ENCODE measurements around the gene GRID2.

DNA sequence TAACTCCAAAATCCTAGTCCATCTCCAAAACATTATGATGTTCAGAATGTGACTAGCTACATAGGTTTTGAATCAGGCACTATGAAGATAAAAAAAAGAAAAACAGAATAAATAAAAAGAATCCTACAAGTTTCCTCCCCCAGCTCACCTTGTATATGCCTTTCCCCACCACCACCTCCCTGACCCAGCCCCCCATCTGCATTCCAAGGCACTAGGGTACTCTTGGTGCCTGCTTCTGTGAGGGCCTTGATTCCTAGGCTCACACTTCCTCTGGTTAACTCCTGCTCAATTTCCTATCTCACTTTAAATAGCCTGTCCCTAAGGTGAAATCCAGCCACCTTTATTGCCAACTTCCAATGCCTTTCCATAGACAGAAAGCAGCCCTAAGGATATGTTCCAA is 1346.1 kb downstream of the GRID2 start:
- TF ChIP-seq, protein P1, sequence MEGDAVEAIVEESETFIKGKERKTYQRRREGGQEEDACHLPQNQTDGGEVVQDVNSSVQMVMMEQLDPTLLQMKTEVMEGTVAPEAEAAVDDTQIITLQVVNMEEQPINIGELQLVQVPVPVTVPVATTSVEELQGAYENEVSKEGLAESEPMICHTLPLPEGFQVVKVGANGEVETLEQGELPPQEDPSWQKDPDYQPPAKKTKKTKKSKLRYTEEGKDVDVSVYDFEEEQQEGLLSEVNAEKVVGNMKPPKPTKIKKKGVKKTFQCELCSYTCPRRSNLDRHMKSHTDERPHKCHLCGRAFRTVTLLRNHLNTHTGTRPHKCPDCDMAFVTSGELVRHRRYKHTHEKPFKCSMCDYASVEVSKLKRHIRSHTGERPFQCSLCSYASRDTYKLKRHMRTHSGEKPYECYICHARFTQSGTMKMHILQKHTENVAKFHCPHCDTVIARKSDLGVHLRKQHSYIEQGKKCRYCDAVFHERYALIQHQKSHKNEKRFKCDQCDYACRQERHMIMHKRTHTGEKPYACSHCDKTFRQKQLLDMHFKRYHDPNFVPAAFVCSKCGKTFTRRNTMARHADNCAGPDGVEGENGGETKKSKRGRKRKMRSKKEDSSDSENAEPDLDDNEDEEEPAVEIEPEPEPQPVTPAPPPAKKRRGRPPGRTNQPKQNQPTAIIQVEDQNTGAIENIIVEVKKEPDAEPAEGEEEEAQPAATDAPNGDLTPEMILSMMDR (IDR thresholded peaks at IDR 0.05), result no peak
- no peak for TF ChIP-seq POLR2A (IDR thresholded peaks at IDR 0.05)

Data from thyroid gland (tissue), 4 donors.